Left lobe of liver (tissue), 2 donors: ENCODE data around the gene KHSRP. TPM values are rescaled to one million over a fixed set of nuclear protein-coding genes. Genes with fewer than 3 reads are reported as not detected.
"Not testable (repeated sequence)": the region's sequence is repeated elsewhere in the genome, so short reads cannot be mapped to it uniquely, and the experiment has no call there.

Source experiments
- ATAC-seq: fragments of 200-7000 bp; cut with Tn5 transposase; one replicate; pipeline ENCODE4 v1.9.1; 2020; ENCODE audit warnings: mild to moderate bottlenecking, moderate library complexity
- DNase-seq: peaks from one replicate; pipeline ENCODE4 v3.0.0-alpha.2; 2020; ENCODE audit warnings: low spot score
- total RNA-seq: library from RNA; stranded (reverse); gene quantifications from one replicate; pipeline ENCODE4 v1.2.1, GENCODE V29; 2021
- donor health status: DM: no; HTN: no; CAD: no; lungs with moderate emphysema.
- donor health status: DM: no; HTN: yes; CAD: no.

KHSRP gene
- total RNA-seq, 1 donor from 2014 or later, result 75.1 TPM

DNA sequence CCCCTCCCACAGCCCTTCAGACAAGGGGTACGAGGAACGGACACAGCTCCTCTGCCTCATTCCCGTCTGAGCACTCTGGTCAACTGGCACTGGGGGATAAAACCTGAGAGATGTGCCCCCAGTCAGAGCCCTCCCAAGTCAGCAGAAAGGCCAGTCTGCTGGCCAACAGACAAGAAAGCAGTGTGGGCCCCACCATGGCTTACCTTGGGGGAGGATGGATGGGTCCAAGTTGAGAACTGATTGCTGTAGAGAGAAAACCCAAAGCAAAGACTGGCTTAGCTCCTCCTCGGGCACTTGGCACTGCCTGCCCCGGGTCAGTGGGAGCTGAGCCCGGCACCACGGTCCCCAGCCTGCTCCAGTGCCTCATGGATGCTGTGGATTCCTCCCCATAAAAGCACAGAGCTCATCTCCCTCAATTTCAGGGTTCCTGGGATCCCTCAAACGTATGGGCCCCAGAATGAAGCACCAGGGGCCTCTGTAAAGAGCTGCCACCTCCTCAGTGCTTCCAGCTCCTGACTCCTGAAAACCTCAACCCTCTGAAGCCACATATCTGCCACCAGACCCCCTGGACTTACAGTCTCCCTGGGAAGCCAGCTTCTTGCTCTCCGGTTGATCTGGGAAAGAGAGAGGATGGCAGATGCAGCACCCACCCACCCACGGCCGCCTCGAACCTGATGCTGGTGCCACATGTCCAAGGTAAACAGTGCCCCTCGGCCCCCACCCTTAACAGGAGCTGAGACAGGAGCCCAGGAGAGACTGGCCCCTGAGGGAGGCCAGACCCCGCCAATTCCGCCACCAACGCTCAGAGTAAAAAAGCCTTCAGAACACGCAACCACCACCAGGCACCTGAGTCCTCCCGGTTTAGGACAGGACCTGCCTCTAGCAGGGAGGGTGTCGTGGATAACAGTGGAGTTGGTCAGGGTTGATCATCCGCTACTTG is 3.3 kb downstream of the KHSRP start:
- no peak for ATAC-seq
- DNase-seq, result no peak

DNA sequence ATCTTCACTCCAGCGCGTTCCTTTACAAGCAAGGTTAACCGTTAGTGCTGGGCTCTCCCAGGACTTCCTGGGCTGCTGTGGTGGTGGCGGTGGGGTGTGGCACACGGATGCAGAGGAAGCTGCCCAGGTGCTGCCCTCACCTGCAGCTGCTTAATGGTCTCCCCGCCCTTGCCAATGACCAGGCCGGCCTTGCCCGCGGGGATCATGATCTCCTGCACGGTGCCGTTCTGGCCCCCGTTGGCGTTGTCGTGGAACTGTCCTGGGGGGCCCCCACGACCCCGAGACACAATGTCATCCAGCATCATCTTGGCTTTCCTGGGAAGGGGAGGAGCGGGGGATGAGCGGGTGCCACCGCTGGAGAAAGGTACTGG is 6.1 kb downstream of the KHSRP start:
- DNase-seq (no peak), ATAC-seq (no peak)

DNA sequence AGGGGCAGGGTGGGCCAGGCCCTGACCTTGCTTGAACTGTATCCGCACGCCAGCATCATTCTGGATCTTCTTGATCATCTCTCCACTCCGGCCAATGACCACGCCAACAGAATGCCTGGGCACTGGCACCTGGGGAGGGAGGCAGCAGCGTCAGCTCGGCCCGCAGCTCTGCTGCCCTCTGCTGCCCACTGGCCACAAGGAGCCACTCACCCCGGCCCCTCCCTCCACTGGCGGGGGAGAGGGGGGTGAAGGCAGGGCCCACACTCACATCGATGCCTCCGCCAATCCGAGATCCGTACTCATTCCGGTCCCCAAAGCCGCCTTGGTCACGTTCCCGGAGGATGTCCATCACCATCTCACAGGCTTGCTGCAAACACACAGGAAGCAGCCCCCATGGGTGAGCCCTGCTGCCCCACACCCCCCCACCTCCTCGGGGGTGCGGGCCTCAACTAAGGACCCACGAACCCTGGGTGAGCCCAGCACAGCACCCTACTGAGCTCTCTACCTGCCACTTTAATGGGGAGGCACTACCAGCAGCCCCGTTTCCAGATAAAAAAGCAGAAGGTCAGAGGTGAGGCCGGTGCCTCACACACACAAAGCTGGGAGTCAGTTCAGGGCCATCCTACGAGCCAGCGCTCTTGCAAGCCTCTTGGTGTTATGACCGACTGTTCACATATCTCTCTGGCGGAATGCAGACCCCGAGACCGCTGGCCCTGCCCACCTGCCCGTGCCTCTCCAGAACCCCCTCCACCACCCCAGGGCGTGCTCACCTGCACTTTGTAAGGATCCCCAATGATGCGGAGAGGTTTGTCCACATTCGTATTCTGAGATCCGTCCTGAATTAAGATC is 6.7 kb downstream of the KHSRP start:
- peak; percentile 72 for ATAC-seq
- DNase-seq, result no peak

DNA sequence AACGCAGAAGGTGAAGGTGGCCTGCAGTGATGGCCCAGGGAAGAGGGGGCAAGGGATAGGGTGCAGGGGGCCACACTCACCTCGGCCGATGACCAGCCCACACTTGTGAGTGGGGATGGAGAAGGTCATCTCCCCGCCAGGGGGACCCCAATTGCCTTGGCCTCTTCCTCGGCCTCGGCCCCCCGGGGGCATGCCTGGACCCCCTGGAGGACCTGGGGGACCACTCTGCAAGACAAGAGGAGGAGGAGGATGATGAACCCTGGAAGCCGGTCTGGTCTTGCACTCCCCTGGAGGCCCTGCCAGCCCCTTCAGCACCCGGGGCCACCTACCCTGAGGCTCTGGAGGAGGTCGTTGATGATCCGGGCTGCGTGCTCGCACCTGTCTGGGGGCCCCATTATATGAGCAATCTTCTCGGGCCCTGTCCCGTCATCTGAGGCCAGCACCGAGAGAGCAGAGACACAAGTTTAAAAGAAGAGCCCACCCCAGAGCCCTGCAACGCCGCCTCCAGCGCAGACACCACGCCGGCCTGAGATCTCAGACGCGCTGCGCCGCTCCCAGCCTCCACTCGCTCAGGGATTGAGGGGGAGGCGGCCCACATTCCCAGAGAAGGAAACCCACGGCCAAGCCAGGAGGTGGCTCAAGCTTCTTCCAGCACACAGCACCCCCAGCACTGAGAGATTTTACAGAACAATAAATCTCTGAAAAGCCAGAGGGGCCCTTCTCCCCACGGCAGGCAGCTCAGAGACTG is 7.8 kb downstream of the KHSRP start:
- ATAC-seq (no peak), DNase-seq (no peak)

DNA sequence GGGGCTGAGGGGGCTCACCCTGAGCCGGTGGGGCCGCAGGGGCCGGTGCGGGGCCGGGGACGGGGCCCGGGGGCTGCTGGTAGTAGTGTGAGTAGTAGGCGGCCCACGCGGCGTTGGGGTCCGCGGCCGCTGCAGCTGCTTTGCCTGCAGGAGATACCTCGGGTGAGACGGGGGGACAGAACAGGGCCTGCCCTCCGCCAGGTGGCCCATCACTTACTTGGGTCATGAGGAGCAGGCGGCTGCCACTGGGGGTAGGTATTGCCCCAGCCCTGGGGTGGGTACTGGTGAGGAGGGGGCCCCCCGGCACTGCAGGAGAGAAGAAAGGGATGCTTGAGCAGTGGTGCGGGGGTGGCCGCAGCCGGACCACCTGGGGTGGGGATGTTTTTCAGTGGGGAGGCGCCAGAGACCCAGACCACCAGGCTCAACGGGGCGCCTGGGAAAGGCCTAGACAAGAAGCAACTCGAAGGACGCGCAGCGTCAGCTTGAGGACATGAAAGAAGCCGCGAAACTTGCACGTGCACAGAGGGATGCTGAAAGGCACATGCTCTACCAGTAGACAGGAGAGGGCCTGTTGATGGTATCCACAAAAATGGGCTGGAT is 8.9 kb downstream of the KHSRP start:
- ATAC-seq (no peak), DNase-seq (no peak)

DNA sequence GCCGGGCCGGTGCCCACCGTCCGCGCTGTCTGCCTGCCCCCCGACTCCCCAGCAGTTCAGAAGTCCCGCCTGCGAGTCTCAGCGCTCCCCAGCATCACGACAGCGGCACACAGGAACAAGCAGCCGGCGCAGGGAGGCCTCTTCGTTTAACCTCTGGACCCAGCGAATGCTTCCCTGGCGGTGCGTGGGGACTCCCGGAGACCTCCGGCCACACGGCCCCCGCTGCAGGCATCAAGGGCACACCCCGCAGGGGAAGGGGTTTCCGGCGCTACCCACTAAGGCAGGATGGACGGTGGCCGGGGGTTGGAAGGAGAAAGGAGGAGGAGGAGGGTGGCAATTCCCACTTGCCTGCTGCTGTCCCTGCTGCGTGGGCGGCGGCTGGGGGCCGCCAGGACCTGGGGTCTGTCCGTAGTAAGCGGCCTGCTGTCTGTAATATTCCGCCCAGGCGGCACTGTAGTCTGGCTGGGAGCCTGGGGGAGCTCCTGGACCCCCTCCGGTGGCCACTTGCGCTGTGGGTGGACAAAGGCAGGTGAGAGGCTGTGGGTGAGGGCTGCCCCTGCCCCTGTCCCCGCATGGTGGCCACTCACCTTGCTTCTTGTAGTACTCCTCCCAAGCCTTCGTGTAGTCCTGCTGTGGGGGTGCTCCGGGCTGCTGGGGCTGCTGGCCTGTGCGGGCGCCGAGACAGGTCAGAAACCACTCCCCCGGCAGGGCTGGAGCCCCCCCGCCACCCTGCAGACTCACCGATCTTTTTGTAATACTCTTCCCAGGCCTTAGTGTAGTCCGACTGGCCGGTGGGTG is 9.6 kb downstream of the KHSRP start:
- ATAC-seq, result no peak
- DNase-seq, result no peak

DNA sequence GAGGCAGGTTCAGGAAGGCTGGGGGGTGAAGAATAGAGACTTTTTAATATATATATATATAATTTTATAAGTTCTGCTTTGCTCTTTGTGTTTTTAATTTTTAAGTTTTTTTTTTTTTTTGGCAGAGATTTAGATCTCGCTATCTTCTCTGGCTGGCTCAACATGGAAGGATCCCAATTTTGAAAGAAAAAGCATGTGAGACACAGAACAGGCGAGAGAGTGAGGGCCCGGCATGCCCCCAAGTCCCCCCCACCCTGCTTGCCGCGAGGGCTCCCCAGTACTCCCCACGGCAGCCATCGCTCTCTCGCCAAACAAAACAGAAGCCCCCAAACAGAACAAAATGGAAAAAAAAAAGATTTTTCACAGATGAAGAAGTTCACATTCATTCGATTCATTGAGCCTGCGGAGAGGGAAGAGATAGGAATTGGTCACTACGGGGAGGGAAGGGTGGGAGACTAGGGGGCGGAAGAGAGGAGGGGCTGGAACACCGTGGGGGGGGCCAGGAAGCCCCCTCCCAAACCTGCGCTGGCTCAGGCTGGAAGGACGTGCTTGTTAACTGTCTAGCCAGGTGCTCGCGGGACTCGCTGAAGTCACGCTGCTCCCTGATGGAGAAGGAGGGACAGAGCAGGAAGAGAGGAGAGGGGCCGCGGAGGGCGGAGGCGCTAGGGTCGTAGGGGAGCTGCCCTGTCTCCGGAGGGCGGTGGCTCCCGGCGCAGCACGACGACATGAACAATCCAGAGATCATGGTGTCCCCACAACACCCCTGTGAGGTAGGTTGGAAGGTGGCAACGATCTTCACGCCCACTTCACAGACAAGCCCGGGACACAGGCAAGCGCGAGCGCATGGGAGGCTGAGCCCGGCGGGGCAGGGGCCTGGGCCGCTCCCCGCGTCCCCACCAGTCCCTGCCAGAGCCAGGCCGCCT is 10.6 kb downstream of the KHSRP start:
- ATAC-seq (no peak), DNase-seq (no peak)

DNA sequence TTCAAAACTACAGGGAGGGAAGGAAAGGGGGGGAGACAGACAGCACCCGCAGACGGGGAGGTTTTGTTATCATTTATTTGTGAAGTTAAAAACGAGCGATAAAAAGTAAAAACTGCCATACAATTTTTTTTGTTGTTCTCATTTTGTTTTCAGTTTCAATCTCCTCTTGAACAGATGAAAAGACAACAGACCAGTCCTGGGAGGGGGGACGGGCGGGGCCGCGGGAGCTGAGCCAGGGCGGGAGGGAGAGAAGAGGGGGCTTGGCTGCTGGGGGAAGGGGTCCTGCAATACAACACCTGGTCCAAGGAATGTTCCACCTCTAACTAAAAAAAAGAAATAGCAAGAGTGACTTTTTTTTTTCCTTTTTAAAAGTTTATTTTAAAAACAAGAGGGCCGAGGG is 11.3 kb downstream of the KHSRP start:
- no peak for ATAC-seq
- DNase-seq, result no peak

DNA sequence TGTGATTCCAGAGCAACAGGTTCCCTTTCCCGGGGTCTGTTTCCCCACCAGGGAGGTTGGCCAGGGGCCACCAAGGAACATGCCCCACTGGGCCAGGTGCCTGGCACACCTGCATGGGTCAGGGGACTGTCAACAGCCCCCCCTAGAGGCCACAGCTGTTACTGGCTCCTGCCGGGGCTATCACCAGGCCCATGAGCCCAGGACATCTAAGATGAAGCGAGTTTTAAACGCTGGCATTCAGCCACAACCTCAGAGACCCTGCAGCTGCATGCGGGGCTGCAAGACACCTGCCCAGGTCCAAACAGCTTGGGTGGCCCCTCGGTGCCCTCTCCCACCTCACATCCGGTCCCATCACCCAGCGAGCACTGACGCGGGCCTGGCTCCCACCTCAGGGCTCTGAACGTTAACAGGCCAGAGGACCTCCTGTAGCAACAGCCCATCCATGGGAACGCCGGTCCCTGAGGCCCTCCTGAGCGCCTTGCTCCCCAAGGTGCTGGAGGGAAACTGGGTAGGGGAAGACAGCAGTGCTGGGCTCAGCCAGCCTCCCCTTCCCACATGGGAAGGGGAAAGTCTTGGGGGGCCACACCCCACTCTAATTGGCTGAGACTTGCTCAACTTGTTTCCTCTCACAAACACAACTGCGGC is 12.0 kb downstream of the KHSRP start:
- ATAC-seq (peak; percentile 71), DNase-seq (peak; percentile 55)

DNA sequence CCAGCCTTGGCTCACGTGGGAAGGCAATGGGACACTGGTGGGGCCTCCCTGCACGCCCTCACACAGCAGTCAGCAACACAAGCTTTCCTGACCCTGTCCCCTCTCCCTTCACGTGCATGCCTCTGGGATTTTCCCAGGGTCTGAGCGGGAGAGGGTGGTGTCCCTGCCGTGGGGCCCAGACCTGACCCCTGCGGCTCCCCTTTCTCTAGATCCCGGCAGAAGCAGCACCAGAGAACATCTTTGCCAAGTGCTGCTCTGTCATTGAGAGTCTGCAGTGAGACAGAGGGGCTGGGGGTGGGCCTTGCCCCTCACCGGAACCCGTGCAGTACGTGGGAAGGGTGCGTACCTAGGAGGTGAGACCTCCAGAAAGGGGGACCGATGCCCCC is 12.6 kb downstream of the KHSRP start:
- ATAC-seq, result peak; percentile 8
- no peak for DNase-seq

DNA sequence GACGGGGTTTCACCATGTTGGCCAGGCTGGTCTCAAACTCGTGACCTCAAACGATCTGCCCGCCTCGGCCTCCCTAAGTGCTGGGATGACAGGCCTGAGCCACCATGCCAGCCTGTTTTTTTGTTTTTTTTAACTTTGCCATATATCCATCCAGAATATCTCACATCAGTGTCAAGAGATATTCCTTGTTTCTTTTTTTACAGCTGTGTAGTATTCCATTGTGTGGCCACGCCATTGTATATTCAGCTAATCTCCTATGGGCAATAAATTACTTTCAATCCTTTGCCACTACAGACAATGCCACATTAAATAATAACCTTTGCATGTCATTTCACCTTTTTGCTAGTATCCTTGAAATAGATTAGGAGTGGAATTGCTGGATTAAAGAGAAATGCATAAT is 15.3 kb downstream of the KHSRP start:
- ATAC-seq, result no peak

DNA sequence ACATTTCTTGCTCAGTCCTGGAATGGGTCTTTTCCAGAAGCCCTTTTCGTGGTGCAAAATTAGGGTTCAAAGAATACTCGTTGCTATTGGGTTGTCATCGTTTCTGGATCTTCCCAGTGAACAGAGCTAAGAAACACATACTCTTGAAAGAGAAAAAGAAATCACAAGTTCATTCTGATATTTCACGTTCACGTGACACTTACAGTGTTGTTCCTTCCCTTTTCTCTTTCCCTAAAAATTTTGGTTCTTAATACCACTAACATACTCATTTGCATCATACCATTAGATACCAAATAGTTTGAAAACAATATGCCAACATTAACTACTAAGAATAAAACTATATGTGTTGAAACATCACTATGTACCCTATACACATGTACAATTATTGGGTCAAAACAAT is 18.2 kb downstream of the KHSRP start:
- ATAC-seq (no peak), DNase-seq (no peak)

More for the DNA sequence above, 15.3 kb downstream of the KHSRP start:
- DNase-seq, result no peak

DNA sequence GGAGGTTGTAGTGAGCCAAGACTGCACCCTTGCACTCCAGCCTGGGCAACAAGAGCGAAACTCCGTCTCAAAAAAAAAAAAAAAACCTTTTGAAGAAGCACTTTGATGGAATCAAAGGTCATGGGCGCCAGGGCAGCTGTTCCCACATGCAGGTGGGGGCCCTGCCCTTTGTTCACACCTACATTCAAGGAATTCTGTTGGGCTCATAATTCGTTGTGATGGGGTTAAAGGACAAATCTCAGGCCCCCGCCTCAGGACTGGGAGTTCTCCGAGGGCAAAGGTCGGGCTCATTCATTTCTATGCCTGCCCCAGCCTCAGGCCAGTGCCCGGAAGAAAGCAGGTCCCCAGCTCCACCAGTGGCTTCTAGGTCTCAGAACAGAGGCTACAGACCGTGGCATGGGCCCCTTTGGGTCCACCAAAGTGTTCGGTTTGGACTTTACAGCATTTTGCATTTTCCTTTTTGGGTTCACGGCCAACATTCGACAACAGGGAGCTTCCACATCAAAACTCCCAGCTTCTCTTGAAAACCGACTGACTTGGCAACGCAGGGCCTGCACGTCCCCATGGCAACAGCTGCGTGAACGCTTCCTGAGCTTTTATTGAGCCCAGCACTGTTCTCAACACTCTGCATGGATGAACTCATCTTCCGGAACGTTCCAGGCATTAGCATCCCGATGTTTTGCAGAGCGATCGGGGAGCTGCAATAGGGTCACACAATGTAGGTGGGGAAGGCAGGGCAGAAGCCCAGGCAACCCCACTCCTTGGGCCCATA is 21.6 kb downstream of the KHSRP start:
- DNase-seq (no peak), ATAC-seq (peak; percentile 18)

DNA sequence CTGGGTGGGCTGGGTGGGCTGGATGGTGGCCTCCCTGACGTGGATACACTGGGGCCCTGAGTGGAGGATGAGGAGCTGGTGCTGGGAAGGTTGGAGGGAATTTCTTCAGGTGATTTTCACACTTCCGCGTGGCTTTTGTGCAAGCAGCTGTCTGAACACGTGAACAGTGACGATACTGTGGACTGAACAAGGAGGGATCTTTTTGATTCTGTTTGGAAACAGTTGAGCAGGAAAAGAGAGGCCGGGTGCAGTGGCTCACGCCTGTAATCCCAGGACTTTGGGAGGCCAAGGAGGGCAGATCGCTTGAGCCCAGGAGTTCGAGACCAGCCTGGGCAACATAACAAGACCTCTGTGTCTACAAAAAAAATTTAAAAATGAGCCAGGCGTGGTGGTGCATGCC is 22.6 kb downstream of the KHSRP start:
- DNase-seq, result no peak
- no peak for ATAC-seq

DNA sequence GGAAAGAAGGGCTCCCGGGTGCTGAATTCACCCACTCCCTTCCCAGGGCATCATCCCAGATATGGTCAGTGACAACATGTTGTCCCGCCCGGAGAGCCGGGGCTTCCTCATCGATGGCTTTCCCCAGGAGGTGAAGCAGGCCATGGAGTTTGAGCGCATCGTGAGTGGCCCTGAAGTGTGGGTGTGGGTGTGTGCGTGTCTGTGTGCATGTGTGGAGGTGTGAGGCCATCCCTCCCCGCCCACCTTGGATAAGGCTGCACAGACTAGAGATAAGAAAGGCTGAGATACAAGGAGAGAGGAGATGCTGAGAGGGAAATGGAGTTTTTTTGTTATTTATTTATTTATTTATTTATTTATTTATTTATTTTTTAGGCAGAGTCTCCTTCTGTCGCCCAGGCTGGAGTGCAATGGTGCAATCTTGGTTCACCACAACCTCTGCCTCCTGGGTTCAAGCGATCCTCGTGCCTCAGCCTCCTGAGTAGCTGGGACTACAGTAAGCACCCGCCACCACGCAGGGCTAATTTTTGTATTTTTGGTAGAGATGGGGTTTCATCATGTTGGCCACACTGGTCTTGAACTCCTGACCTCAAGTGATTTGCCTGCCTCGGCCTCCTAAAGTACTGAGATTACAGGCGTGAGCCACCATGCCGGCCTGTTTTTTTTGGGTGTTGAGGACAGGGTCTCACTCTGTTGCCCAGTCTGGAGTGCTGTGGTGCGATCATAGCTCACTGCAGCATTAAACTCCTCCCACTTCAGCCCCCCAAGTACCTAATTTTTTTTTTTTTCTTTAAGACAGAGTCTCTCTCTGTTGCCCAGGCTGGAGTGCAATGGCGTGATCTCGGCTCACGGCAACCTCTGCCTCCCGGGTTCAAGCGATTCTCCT is 24.3 kb downstream of the KHSRP start:
- not testable (repeated sequence) for ATAC-seq, DNase-seq

DNA sequence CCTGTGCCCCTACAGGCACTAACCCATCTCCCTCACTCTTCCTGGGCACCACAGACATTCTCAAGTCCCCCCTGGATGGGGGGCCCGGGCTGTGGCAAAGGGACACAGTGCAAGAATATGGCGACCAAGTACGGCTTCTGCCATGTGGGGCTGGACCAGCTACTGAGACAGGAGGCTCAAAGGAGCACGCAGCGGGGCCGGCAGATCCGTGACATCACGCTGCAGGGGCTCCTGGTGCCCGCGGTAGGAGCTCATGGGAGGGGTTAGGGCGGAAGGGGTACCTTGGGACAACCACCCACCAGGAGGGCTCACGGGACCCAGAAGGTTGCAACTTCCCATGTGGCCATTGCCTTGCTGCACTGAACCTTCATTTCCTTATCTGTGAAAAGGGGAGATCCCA is 28.3 kb downstream of the KHSRP start:
- DNase-seq (no peak), ATAC-seq (no peak)

DNA sequence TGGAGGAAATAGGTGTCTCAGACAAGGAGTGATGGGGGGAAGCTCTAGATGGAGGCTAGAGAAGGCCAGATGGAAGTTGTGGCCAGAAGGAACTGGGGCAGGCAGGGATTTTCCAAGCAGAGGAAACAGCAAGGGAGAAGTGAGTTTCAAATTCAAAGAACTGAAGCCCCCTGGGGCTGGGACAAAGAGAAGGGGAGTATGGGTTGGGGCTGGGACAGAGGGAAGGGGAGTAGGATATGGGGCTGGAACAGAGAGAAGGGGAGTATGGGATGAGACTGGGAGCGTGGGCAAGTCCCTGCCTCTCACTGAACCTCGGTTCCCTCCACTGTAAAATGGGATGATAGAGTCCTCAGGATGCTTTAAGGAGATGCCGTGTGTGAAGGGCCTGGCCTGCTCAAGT is 29.8 kb downstream of the KHSRP start:
- DNase-seq, result no peak
- ATAC-seq, result no peak
